GM10266 (cell line): ENCODE data around the gene GNB4.

Source experiments
- DNase-seq: peaks from one replicate; pipeline ENCODE4 v3.0.0; 2012; ENCODE audit errors: extremely low spot score
- TF ChIP-seq, protein P1 (sequence below): IDR thresholded peaks from 2 replicates; pipeline ENCODE4 v1.5.1; 2012; ENCODE audit warnings: mild to moderate bottlenecking, low read depth; ENCODE audit not compliant: control insufficient read depth, insufficient read depth; ENCODE audit errors: missing control alignments

GNB4 gene

DNA sequence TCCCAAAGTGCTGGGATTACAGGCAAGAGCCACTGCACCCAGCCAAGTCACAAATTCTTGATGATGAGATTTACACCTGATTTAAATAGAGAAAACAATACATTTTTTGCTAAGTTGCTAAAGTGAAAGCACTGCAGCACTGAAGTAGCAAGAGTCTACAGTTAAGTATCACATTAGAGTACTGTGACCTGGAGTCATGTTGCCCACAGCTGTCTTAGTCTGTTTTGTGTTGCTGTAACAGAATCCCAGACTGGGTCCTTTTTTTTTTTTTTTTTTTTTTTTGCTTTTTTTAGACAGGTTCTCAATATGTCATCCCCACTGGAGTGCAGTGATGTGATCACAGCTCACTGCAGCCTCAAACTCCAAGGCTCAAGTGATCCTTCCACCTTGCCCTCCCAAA lies 23.2 kb upstream of the GNB4 start:
- no peak for DNase-seq
- TF ChIP-seq, protein P1, sequence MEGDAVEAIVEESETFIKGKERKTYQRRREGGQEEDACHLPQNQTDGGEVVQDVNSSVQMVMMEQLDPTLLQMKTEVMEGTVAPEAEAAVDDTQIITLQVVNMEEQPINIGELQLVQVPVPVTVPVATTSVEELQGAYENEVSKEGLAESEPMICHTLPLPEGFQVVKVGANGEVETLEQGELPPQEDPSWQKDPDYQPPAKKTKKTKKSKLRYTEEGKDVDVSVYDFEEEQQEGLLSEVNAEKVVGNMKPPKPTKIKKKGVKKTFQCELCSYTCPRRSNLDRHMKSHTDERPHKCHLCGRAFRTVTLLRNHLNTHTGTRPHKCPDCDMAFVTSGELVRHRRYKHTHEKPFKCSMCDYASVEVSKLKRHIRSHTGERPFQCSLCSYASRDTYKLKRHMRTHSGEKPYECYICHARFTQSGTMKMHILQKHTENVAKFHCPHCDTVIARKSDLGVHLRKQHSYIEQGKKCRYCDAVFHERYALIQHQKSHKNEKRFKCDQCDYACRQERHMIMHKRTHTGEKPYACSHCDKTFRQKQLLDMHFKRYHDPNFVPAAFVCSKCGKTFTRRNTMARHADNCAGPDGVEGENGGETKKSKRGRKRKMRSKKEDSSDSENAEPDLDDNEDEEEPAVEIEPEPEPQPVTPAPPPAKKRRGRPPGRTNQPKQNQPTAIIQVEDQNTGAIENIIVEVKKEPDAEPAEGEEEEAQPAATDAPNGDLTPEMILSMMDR: no peak

DNA sequence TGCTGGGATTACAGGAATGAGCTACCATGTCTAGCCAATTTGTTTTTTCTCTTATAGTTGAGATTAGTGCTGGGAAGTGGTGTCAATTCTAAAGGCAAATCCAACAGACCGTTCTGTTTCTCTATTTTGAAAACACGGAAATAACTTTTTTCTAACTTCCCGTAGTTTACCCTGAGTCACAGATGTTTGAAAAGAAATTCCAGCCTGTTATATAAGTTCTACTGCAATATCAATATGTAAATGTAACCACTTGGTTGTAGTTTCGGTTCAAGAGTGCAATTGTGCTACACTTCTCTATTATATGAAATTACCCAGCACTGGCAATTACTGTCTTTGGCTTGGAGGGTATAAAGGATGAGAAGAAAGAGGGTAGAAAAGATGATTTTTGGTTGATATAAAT lies 22.3 kb upstream of the GNB4 start:
- TF ChIP-seq, protein P1: no peak
- no peak for DNase-seq

DNA sequence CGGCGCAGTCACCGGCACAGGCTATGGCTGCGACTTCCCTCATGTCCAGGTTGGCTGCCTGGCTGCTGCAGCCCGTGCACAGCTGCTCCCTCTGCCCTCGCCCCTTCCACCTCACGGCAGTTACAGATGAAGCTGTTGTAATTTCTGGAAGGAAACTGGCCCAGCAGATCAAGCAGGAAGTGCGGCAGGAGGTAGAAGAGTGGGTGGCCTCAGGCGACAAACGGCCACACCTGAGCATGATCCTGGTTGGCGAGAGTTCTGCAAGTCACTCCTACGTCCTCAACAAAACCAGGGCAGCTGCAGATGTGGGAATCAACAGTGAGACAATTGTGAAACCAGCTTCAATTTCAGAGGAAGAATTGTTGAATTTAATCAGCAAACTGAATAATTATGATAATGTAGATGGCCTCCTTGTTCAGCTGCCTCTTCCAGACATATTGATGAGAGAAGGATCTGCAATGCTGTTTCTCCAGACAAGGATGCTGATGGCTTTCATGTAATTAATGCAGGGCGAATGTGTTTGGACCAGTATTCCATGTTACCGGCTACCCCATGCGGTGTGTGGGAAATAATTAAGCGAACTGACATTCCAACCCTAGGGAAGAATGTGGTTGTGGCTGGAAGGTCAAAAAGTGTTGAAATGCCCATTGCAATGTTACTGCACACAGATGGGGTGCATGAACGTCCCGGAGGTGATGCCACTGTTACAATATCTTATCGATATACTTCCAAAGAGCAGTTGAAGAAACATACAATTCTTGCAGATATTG lies 13.2 kb upstream of the GNB4 start:
- no peak for DNase-seq
- TF ChIP-seq, protein P1: no peak

DNA sequence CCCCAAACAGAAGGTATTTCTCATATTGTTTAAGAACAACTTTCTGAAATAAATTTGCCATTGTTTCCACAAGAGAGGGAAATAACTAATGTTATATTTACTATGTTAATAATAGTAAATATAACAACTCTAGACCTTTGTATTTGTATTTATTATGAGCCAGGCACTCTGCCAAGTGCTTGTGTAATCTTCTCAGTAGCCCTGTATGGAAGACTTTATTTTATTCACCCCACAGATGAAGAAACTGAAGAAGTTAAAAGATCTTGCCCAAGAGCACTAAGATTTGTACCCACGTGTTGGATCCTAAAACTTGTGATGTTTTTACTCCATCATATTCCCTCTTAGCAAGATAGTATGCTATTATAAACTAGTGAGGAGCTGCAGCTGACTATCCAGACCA lies 12.0 kb upstream of the GNB4 start:
- DNase-seq: no peak
- TF ChIP-seq, protein P1: no peak

DNA sequence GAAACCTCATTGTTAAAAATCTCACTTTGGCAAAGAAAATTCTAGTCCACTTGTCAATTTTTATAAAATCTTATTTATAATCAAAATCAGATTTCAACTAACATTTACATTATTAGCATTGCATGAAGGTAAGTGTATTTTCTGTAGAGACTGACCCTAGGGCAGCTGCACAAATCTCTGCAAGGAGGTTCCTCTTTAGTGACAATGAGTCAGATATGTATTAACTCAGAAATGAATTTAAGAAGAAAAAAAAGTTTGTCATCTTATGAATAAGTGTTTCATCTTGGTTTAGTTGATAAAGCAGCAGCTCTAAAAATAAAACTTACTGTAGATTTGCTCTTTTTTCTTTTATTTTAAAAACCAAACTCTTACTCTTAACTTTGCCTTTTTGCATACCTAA lies 9.0 kb upstream of the GNB4 start:
- DNase-seq: no peak
- TF ChIP-seq, protein P1: no peak

DNA sequence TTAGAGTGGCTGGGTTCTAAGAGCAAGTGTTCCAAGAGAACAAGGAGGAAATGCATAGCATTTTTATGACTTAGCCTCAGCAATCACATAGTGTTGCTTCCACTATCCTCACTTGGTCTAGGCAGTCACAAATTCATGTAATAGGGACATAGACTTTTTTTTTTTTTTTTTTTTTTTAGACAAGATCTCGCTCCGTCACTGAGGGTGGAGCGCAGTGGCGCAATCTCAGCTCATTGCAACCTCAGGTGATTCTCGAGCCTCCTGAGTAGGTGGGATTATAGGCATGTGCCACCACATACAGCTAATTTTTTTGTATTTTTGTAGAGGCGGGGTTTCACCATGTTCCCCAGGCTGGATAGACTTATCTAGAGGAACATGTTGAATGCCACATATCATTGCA lies 4.7 kb upstream of the GNB4 start:
- no peak for DNase-seq
- TF ChIP-seq, protein P1: no peak

DNA sequence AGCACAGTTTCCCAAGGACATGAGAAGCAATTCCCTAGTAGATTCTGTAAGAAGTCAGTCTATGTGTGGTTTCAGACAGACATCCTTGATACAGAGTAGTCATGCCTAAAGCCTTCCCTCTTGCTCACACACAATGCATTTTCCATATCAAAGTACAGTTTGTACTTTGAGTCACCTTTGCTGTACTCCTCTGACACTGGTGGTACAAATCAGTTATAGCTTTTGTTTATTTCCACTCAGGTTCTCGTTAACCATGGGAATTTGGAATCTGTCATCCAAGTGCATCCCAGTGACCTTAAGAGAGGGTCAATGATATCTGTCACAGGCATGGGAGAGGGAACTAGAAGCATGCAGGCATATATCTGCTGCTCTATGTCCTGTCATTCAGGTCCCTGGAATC lies 3.6 kb upstream of the GNB4 start:
- DNase-seq: no peak
- TF ChIP-seq, protein P1: no peak
